Measurements from ENCODE around the gene BLID.

BLID gene

GRCh38 chr11:122128146-122128545 lies 12.1 kb upstream of the BLID start:
- DNase-seq (ENCODE audit: low read depth): no peak
- no peak overlapping the region for H3K4me3 ChIP-seq (ENCODE audit: control insufficient read depth, low read depth, low read length)
- TF ChIP-seq CTCF (conservative IDR thresholded peaks at IDR 0.05; ENCODE audit: control insufficient read depth, insufficient read depth, low read depth, low read length): no peak

GRCh38 chr11:122127020-122127419 lies 11.0 kb upstream of the BLID start:
- no peak for DNase-seq (ENCODE audit: low read depth)
- H3K4me3 ChIP-seq (ENCODE audit: control insufficient read depth, low read depth, low read length): no peak overlapping the region
- no peak for TF ChIP-seq CTCF (conservative IDR thresholded peaks at IDR 0.05; ENCODE audit: control insufficient read depth, insufficient read depth, low read depth, low read length)

- no peak overlapping the region for H3K4me3 ChIP-seq (ENCODE audit: control insufficient read depth, low read depth, low read length)
- DNase-seq (ENCODE audit: low read depth): no peak
- no peak for TF ChIP-seq CTCF (conservative IDR thresholded peaks at IDR 0.05; ENCODE audit: control insufficient read depth, insufficient read depth, low read depth, low read length)
These were observed 10.1 kb upstream of the BLID start for GRCh38 chr11:122126024-122126688.

GRCh38 chr11:122123263-122123929 lies 7.4 kb upstream of the BLID start:
- H3K4me3 ChIP-seq (ENCODE audit: control insufficient read depth, low read depth, low read length): no peak overlapping the region
- DNase-seq (ENCODE audit: low read depth): no peak
- TF ChIP-seq CTCF (conservative IDR thresholded peaks at IDR 0.05; ENCODE audit: control insufficient read depth, insufficient read depth, low read depth, low read length): no peak

GRCh38 chr11:122122179-122122578 lies 6.2 kb upstream of the BLID start:
- no peak for TF ChIP-seq CTCF (conservative IDR thresholded peaks at IDR 0.05; ENCODE audit: control insufficient read depth, insufficient read depth, low read depth, low read length)
- H3K4me3 ChIP-seq (ENCODE audit: control insufficient read depth, low read depth, low read length): no peak overlapping the region
- DNase-seq (ENCODE audit: low read depth): no peak

- H3K4me3 ChIP-seq (ENCODE audit: control insufficient read depth, low read depth, low read length): no peak overlapping the region
- TF ChIP-seq CTCF (conservative IDR thresholded peaks at IDR 0.05; ENCODE audit: control insufficient read depth, insufficient read depth, low read depth, low read length): no peak
- no peak for DNase-seq (ENCODE audit: low read depth)
These were observed 4.1 kb upstream of the BLID start for GRCh38 chr11:122120096-122120495.

All from fibroblast of mammary gland (primary cell).